GM23338 (cell line): Measurements from ENCODE around the gene PABPC1L. TPM values are rescaled to one million over a fixed set of nuclear protein-coding genes. Genes with fewer than 3 reads are reported as not detected.

ENCODE experiments used
- ATAC-seq: fragments of 200-7000 bp; cut with Tn5 transposase; 3 replicates; pipeline ENCODE4 v1.9.1; 2020
- DNase-seq: peaks from one replicate; pipeline ENCODE4 v3.0.0-alpha.2; 2015; ENCODE audit warnings: low spot score
- H2AFZ ChIP-seq: fragments of 200-600 bp; sonication (generic); 2 replicates; pipeline ENCODE4 v1.8.0; 2016; ENCODE audit warnings: antibody characterized with exemption, mild to moderate bottlenecking, moderate library complexity
- H3F3A ChIP-seq: fragments of 200-600 bp; sonication (generic); replicated peaks from 2 replicates; pipeline ENCODE4 v1.8.0; 2017; ENCODE audit warnings: antibody characterized with exemption, mixed run types, low read depth
- H3K27ac ChIP-seq: fragments of 200-600 bp; sonication (generic); 2 replicates; pipeline ENCODE4 v1.6.1; 2016; ENCODE audit warnings: low read depth
- H3K27me3 ChIP-seq: fragments of 200-600 bp; sonication (generic); 2 replicates; pipeline ENCODE4 v1.8.0; 2016; ENCODE audit warnings: mild to moderate bottlenecking, mixed run types, moderate library complexity; ENCODE audit not compliant: insufficient read depth
- H3K36me3 ChIP-seq: fragments of 200-600 bp; sonication (generic); 2 replicates; pipeline ENCODE4 v1.8.0; 2016; ENCODE audit warnings: mild to moderate bottlenecking; ENCODE audit not compliant: insufficient read depth
- H3K4me1 ChIP-seq: fragments of 200-600 bp; sonication (generic); 2 replicates; pipeline ENCODE4 v1.8.0; 2016; ENCODE audit warnings: mild to moderate bottlenecking, moderate library complexity; ENCODE audit not compliant: insufficient read depth
- H3K4me2 ChIP-seq: fragments of 200-600 bp; sonication (generic); 2 replicates; pipeline ENCODE4 v1.7.1; 2017; ENCODE audit warnings: mixed run types
- H3K4me3 ChIP-seq: fragments of 200-600 bp; sonication (generic); 2 replicates; pipeline ENCODE4 v1.6.1; 2016; ENCODE audit warnings: mixed run types
- H3K79me2 ChIP-seq: fragments of 200-600 bp; sonication (generic); replicated peaks from 2 replicates; pipeline ENCODE4 v1.8.0; 2017; ENCODE audit warnings: mild to moderate bottlenecking; ENCODE audit not compliant: insufficient read depth
- H3K9me2 ChIP-seq: fragments of 200-600 bp; sonication (generic); 2 replicates; pipeline ENCODE4 v1.8.0; 2017; ENCODE audit not compliant: insufficient read depth
- H4K20me1 ChIP-seq: fragments of 200-600 bp; sonication (generic); replicated peaks from 2 replicates; pipeline ENCODE4 v1.8.0; 2017; ENCODE audit warnings: mild to moderate bottlenecking; ENCODE audit not compliant: insufficient read depth
- H3K27ac Mint-ChIP-seq: 2 replicates; pipeline ENCODE4 v1.8.0; 2020; ENCODE audit warnings: inconsistent platforms, mild to moderate bottlenecking, moderate library complexity, mixed read lengths
- H3K27me3 Mint-ChIP-seq: 3 replicates; pipeline ENCODE4 v1.8.0; 2022; ENCODE audit warnings: low read depth, mild to moderate bottlenecking, moderate library complexity, mixed read lengths, inconsistent platforms; ENCODE audit not compliant: insufficient read depth, poor library complexity
- H3K36me3 Mint-ChIP-seq: 3 replicates; pipeline ENCODE4 v1.8.0; 2021; ENCODE audit warnings: low read depth, mild to moderate bottlenecking, inconsistent platforms, moderate library complexity, mixed read lengths
- H3K4me1 Mint-ChIP-seq: 3 replicates; pipeline ENCODE4 v1.8.0; 2020; ENCODE audit warnings: mild to moderate bottlenecking, inconsistent platforms, mixed read lengths
- H3K4me3 Mint-ChIP-seq: 3 replicates; pipeline ENCODE4 v1.8.0; 2021; ENCODE audit warnings: moderate library complexity, mild to moderate bottlenecking, inconsistent platforms, mixed read lengths
- H3K9me3 Mint-ChIP-seq: 3 replicates; pipeline ENCODE4 v1.8.0; 2020; ENCODE audit warnings: moderate library complexity, mild to moderate bottlenecking, inconsistent platforms, mixed read lengths
- CREB1 ChIP-seq: fragments of 250-450 bp; sonication (Bioruptor Pico); IDR thresholded peaks from 2 replicates; pipeline ENCODE4 v1.5.0; 2020; ENCODE audit warnings: low read depth, mild to moderate bottlenecking, moderate library complexity
- CTCF ChIP-seq, 2 experiments: fragments of 200-600 bp in 1 of 2; sonication (generic) in 1 of 2; conservative IDR thresholded peaks; 2 replicates each; pipeline versions ENCODE4 v1.5.1 to v1.6.1; 2016 to 2017; ENCODE audit warnings: antibody characterized with exemption in 2 of 2, low read depth in 2 of 2, mild to moderate bottlenecking in 2 of 2, moderate library complexity in 1 of 2
- ETS1 ChIP-seq: IDR thresholded peaks from 2 replicates; pipeline ENCODE4 v1.6.1; 2016; ENCODE audit warnings: antibody characterized with exemption
- EZH2 ChIP-seq: fragments of 200-600 bp; sonication (generic); IDR thresholded peaks from one replicate; pipeline ENCODE4 v1.8.0; 2017; ENCODE audit warnings: antibody characterized with exemption, mild to moderate bottlenecking, low read depth; ENCODE audit not compliant: unreplicated experiment
- EZH2phosphoT487 ChIP-seq: fragments of 200-600 bp; sonication (generic); IDR thresholded peaks from one replicate; pipeline ENCODE4 v1.8.1; 2018; ENCODE audit warnings: antibody characterized with exemption; ENCODE audit not compliant: unreplicated experiment
- JUNB ChIP-seq: IDR thresholded peaks from one replicate; pipeline ENCODE4 v1.6.1; 2016; ENCODE audit warnings: antibody characterized with exemption; ENCODE audit not compliant: unreplicated experiment
- NANOG ChIP-seq: IDR thresholded peaks from 2 replicates; pipeline ENCODE4 v1.6.1; 2016; ENCODE audit warnings: antibody characterized with exemption, borderline replicate concordance
- POLR2AphosphoS5 ChIP-seq: IDR thresholded peaks from 2 replicates; pipeline ENCODE4 v1.6.1; 2016; ENCODE audit warnings: antibody characterized with exemption, low read depth
- REST ChIP-seq: IDR thresholded peaks from one replicate; pipeline ENCODE4 v1.6.1; 2018; ENCODE audit warnings: antibody characterized with exemption; ENCODE audit not compliant: unreplicated experiment
- STAT1 ChIP-seq: IDR thresholded peaks from one replicate; pipeline ENCODE4 v1.6.1; 2016; ENCODE audit warnings: antibody characterized with exemption; ENCODE audit not compliant: unreplicated experiment
- ZNF114 ChIP-seq: fragments of 250-450 bp; sonication (Bioruptor Pico); IDR thresholded peaks from 2 replicates; pipeline ENCODE4 v1.5.0; 2020; ENCODE audit warnings: mild to moderate bottlenecking, moderate library complexity
- ZNF331 ChIP-seq: fragments of 250-450 bp; sonication (Bioruptor Pico); IDR thresholded peaks from 2 replicates; pipeline ENCODE4 v1.5.0; 2020; ENCODE audit warnings: low read depth, mild to moderate bottlenecking, moderate library complexity
- ZNF462 ChIP-seq: fragments of 250-450 bp; sonication (Bioruptor Pico); IDR thresholded peaks from 2 replicates; pipeline ENCODE4 v1.5.0; 2020; ENCODE audit warnings: mild to moderate bottlenecking, moderate library complexity
- polyA plus RNA-seq: library from polyadenylated mRNA; unstranded; fragments of >200 nt; fragmentation: Nextera tagmentation; extraction: Ambion mirVana; gene quantifications from 2 replicates; pipeline ENCODE4 v1.2.1, GENCODE V29; 2016
- total RNA-seq: library from RNA; depleted of rRNA; stranded (reverse); fragments of >200 nt; shearing (Covaris generic); gene quantifications from 2 replicates; pipeline ENCODE4 v1.2.3, GENCODE V29; 2014

PABPC1L gene
- total and polyA plus RNA-seq, 2 experiments from 2014 or later: 44.4 to 49.1 TPM

- no peaks in the 10 kb centered on the region; the same call in 1 of the 2 replicates for H3K36me3 ChIP-seq
- H3K4me3 Mint-ChIP-seq: peak overlapping the region; percentile 99
- H3K27me3 ChIP-seq: no peaks in the 10 kb centered on the region
- peak overlapping the region; percentile 91 for H3K4me2 ChIP-seq
- no peaks in the 10 kb centered on the region for H3K9me2 ChIP-seq
- H2AFZ ChIP-seq: no peak overlapping the region
- DNase-seq (no peak), ATAC-seq (no peak)
- H3K27ac Mint-ChIP-seq: no peak overlapping the region
- H3K4me1 ChIP-seq: peaks cover 31% of the 10 kb centered on the region
- no peaks in the 10 kb centered on the region; the same call in 1 of the 2 replicates for H3F3A ChIP-seq
- H3K79me2 ChIP-seq: peaks cover 69% of the 10 kb centered on the region
- H3K27ac ChIP-seq: no peak overlapping the region
- H3K4me1 Mint-ChIP-seq: peaks cover 35% of the 10 kb centered on the region
- peaks cover 31% of the 10 kb centered on the region; the same call in 2 of the 3 replicates for H3K36me3 Mint-ChIP-seq
- H3K4me3 ChIP-seq: peak overlapping the region; percentile 99
- H3K9me3 Mint-ChIP-seq: no peaks in the 10 kb centered on the region
- H4K20me1 ChIP-seq: peaks cover 57% of the 10 kb centered on the region
- TF ChIP-seq POLR2AphosphoS5 (no peak), EZH2phosphoT487 (no peak), NANOG (no peak), REST (no peak), ZNF462 (CRISPR knock-in tag) (no peak), CREB1 (CRISPR knock-in tag) (no peak), ETS1 (no peak), EZH2 (no peak), ZNF114 (CRISPR knock-in tag) (no peak), ZNF331 (CRISPR knock-in tag) (no peak), CTCF (conservative IDR thresholded peaks at IDR 0.05; ENCODE audit: low read depth in 2 of 2) (no peak), STAT1 (no peak), JUNB (no peak)
- peaks cover 6% of the 10 kb centered on the region for H3K27me3 Mint-ChIP-seq
Measured at GRCh38 chr20:44887466-44887865, 22.4 kb upstream of the PABPC1L start.
